Measurements from ENCODE around the gene RNF115. TPM values are rescaled to one million over a fixed set of nuclear protein-coding genes. Genes with fewer than 3 reads are reported as not detected.

The RNF115 gene
- total RNA-seq = 13.3 and 15.9 TPM in 2 replicates

DNA sequence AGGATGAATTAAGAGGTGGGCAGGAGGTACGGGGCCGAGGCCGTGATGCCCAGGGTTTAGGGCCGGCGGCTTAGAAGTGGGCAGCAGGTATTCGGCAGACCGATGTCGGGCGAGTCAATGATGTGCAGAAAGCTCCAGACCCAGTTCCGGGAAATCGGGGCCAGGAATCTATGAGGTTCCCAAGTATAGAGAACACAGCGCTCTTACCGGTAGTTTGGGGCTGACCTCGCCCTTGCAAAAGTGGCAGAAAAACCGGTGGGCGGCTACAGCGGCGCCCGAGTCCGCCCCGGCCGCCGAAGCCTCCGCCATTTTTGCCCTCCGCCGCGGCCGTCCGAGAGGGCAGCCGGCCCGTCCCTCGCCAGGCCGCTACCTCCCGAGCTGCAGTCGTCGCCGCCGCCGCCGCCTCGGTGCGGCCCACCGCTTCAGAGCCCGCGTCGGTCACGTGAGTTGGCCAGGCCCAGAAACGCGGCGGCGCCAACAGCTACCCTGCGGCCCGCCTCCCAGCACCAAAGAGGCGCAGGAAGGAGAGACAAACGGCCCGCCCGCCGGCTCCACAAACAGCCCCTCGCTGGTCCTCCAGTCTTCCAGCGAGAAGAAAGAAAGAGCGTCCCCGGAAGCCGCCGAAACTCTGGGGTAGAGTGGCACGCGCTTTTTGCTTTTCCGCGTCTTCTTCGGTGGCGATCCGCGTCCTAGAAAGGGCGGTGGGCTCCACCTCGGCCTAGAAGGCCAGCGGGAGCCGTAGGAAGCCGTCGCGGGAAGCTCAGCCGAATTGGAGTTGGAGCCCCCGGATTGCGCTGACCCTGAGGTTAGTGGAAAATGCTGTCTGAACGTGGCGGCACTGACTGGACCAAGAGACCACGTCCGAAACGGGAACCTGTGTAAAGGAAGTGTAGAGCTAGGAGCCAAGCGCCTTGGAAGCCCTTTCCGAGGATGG is at the start of gene RNF115, which contains the start of gene POLR3C:
TSS of gene RNF115 (minus strand) at position 531 of the 934 bp plus-strand sequence. CDS start at position 309, 222 bp downstream.
TSS of gene POLR3C (plus strand) at position 636 of the 934 bp plus-strand sequence. CDS start 1,577 bp downstream, outside the sequence.

GRCh38 chr1:145858901-145859490 is 35.1 kb upstream of the RNF115 start, which contains the start of gene PIAS3:
Gene PIAS3, minus strand, starts transcription at chr1:145859081. Its CDS starts 91 bp downstream, at chr1:145858990.

GRCh38 chr1:145845514-145846161 is 21.7 kb upstream of the RNF115 start, which contains the start of gene NUDT17:
Gene NUDT17, plus strand, starts transcription at chr1:145845630. Its CDS starts 11 bp downstream, at chr1:145845641.

GRCh38 chr1:145719230-145720079 is 104.4 kb downstream of the RNF115 start, which contains the start of gene CD160:
Gene CD160, plus strand, starts transcription at chr1:145719499. Its CDS starts 8,829 bp downstream, at chr1:145728328.

DNA sequence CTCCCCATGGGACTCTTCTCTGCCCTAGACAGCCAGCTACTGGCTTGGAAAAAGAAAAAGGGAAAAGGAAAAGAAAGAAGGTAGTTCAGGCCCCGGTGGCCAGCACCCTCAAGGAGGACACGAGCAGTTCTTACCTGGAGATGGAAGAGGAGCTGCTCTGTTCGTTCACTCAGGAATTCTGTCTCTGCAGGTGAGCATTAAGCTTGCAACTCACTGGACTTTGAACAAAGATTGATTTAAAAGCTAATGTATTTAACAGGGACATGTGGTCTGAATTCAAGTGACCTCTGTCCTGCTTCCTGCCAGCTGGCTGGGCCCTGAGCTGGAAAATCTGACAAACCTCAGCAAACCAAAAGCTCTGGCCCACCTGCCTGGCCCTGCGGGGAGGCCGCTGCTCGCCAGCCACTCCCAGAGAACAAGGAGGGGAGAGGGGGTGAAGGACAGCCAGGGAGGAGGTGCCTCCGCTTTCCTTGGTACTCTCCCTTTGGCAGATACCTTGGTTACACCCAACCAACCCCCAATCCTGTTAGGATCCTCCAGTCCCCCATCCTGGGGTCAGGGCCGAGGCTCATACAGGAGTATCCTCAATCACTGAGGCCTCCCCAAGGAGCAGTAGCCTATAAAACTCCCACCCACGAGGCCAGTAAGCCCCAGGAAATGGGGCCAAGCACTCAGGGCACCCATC is 116.6 kb downstream of the RNF115 start, which contains the start of gene PDZK1:
TSS of gene PDZK1 (minus strand) at position 186 of the 685 bp plus-strand sequence. CDS start 19,347 bp downstream, outside the sequence.

Other genes with a start within 250 kb of the RNF115 start
- 18.3 and 22.3 TPM in 2 replicates for gene GPR89A, start 216.1 kb downstream of the RNF115 start, total RNA-seq
- under 0.01 TPM in 1 of 2 replicates, not detected in the other for gene PDZK1, start 116.7 kb downstream of the RNF115 start, total RNA-seq
- gene CD160, start 104.6 kb downstream of the RNF115 start, total RNA-seq = not detected in 2 replicates
- 22.4 and 24.6 TPM in 2 replicates for gene POLR3C, start 105 bp upstream of the RNF115 start, total RNA-seq
- gene NUDT17, start 21.5 kb upstream of the RNF115 start, total RNA-seq = 2.6 and 3.0 TPM in 2 replicates
- 4.3 and 5.8 TPM in 2 replicates for gene PIAS3, start 35.0 kb upstream of the RNF115 start, total RNA-seq
- under 0.01 TPM in 1 of 2 replicates, not detected in the other for gene ANKRD35, start 61.8 kb upstream of the RNF115 start, total RNA-seq
- 2.0 and 4.2 TPM in 2 replicates for gene ITGA10, start 86.0 kb upstream of the RNF115 start, total RNA-seq
- 28.9 and 30.9 TPM in 2 replicates for gene PEX11B, start 94.6 kb upstream of the RNF115 start, total RNA-seq
- gene RBM8A, start 103.4 kb upstream of the RNF115 start, total RNA-seq = 92.2 and 123 TPM in 2 replicates
- 23.7 and 26.8 TPM in 2 replicates for gene LIX1L, start 133.9 kb upstream of the RNF115 start, total RNA-seq
- gene ANKRD34A, start 140.5 kb upstream of the RNF115 start, total RNA-seq = under 0.01 TPM in 2 replicates
- gene POLR3GL, start 140.6 kb upstream of the RNF115 start, total RNA-seq = 15.8 and 16.8 TPM in 2 replicates
- gene TXNIP, start 172.5 kb upstream of the RNF115 start, total RNA-seq = 95.3 and 200 TPM in 2 replicates
- gene HJV, start 197.6 kb upstream of the RNF115 start, total RNA-seq = not detected in 2 replicates

Data from dermis lymphatic vessel endothelial cell (primary cell).